8988T (cell line): ENCODE data around the gene UBA1.
A peak's percentile ranks its signal among the peaks of the same experiment; 100 is the strongest.

Source experiments
- DNase-seq: peaks from one replicate; pipeline ENCODE4 v3.0.0; 2011

Gene UBA1

DNA sequence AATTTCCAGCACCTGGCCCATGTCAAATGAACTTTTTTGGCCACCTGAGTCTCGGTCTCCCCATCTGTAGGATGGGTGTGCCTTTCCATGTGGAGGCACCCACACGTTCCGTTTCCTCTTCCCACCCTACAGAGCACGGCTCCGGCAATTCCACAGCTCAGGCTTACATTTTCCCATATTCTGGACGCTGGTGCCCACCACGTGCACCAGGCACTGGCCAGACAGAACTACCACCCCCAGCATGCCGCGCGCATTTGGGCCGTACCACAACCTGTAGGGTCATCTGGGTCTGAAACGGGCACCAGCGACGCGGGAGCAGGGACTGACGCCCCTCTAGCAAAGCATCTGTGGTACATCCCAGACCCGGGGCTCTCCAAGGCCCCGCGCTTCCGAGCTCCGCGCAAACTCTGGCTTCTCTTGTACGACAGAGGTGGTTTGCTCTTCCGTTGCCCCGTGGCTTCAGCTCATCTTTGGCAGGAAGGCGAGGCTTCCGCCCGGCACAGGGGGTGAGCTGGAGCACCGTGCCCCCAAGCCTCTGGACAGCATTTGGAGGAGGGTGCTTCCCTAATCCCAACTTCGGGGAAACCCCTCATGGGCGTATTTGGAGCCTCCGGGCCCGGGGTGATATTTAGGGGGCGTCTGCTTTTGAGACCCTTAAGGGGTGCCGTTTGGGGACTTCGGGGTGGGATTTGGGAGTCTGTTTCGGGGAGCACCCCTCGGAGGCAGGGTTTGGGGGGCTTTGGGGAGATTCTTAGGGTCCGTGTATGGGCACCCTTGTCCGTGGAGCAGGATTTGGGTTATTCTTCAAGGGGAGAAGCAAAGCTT lies 3.0 kb upstream of the UBA1 start:
- peak; percentile 83 for DNase-seq

DNA sequence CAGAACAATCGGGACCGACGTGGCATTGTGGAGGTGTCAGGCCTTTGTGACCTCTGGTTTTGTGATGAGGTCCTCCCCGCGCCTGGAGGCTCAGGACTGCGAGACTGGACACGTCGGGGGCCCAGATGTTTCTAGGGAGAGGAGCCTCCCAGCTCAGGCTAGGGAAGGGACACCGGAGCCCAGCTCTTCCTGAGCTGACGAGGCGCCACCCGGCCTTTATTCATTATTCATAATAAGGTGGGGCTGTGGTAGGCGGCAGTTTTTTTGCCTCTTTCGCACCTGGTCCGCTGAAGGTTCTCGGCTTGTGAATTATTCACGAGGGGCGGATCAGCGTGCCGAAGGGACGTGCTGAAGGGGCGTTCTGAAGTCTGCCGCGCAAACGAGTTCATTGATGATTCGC lies 2.3 kb upstream of the UBA1 start:
- no peak for DNase-seq

DNA sequence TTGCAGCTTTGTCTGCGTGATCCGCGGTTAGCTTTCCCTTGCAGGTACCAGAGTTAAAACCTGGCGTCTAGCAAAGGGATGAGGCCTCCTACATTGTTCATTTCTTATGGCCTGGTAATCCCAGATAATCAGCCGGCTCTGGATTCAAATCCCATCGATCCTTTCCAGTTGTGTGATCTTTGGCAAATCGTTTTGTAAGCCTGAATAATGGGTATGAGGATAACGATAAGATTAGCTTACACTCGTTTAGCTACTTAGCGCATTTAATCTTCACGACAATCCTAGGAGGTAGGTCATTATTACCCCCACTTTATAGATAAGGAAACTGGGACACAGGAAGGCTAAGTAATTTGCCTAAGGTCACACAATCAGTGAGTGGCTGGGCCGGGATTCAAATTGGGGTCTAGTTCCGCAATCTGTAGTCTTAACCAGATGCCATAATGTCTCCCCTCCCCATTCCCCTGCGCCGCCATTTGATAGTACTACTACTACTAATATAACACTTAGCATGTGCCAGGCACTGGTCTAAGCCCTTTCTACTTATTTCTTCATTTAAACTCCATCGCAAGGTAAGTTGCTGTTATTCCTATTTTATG lies 1.7 kb upstream of the UBA1 start:
- DNase-seq = no peak

DNA sequence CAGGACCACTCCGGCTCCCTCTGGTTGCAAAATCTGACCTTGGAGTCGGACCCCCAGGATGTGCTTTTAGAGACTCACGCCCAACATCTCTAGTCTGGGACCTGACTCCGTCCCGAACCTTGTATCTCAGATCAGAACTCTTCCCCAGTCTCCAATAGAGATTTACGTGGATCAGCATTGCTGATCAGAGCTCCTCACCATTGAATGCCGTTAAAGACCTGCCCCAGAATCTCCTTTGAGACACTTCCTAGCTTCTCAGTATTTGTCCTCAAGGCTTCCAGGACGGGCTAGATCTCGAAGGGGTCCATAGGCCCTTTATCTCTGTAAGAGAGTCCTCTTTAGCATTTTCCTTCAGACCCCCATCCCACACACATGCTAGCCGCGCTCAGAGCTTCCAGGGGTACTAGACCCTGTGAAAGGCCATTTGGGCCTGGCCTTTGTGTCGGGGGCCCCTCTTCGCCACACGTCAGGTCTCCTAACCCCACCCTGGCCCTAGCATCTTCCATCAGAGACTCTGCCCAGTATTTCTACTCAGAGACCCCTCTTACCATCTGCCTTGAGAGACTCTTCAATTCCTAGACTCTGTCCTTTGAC lies 662 bp downstream of the UBA1 start:
- DNase-seq = no peak

DNA sequence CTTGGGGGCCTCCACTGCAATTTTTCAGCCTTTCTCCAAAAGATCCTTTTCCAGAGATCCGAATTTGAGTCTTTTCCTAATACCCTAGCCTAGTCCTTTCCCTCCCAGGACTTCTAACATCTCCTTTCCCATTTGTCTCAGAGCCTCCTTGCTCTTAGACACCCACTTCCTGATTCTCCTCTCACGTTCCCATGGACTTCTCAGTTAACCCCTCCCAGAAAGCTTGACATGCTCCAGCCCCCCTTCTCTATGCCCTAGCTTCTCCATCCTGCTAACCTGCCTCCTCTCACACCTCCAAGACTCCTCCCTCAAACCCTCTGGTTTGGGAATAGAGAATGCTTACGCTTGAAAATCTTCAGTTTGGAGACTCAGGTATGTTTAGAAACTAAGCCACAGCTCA lies 2.5 kb downstream of the UBA1 start:
- no peak for DNase-seq

DNA sequence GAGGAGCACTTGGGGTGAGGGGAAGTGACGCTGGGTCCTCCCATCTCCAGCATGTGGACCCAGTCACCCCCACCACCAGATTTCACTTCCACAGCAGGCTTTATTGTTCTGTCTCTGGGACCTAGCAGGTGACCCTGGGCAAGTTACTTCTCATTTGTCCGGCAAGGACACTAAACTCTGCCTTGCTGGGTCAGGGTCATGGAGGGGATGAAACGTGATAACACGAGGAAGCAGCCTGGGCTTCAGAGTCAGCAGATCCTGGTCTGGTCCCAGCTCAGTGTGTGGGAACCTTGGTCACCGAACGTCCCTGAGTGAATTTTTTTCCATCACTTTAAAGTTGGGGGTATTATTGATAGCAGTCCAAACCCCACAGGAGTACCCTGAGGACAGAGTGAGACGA lies 3.9 kb downstream of the UBA1 start:
- DNase-seq = no peak

DNA sequence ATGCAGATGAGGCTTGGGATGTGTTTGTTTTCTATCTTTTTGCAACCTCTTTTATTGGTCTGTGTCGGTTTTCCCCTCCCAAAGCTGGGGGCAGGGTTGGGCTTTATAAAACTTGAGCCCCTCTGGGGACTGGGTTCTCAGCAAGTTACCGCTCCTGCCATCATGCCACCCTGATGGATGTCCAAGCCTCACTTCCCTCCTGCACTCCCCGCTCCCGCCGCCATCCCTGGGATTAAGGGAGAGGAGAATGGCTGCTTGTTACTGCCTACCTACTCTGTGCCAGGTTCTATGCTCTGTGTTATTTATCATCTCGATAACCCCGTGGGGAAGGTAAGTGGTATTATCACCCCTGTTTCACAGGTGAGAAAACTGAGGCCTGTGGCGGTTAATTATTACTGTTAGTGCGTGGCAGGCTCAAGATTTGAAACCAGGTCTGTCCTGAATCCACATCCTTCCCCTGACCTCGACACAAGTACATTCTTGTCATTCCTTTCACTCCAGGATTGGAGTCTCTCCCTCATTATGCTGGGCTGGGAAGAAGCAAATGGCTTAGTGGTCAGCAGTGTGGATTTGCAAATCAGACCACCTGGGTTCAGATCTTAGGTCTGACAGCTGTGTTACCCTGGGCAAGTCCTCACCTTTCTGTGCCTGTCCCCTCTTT lies 4.5 kb downstream of the UBA1 start:
- no peak for DNase-seq

DNA sequence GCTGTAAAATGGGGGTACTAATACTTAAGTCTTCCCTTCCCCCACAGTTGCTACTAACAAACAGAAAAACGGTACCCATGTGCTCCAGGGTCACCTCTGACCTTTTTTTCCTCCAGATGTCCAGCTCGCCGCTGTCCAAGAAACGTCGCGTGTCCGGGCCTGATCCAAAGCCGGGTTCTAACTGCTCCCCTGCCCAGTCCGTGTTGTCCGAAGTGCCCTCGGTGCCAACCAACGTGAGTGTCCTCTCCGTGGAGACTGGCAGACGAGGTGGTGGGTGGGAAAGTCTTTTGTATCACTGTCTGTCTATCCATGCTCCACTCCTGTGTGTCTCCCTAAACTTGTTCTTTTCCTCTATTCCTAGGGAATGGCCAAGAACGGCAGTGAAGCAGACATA lies 5.1 kb downstream of the UBA1 start:
- DNase-seq = no peak

DNA sequence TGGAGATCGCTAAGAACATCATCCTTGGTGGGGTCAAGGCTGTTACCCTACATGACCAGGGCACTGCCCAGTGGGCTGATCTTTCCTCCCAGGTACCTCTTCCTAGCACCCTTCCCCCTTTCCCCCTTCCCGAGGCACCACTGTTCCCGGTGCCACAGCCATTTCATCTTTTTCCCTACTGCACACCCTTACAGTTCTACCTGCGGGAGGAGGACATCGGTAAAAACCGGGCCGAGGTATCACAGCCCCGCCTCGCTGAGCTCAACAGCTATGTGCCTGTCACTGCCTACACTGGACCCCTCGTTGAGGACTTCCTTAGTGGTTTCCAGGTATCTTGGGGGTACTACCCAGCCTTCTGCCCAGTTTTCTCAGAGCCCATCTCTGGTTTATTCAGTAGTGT lies 5.7 kb downstream of the UBA1 start:
- no peak for DNase-seq

DNA sequence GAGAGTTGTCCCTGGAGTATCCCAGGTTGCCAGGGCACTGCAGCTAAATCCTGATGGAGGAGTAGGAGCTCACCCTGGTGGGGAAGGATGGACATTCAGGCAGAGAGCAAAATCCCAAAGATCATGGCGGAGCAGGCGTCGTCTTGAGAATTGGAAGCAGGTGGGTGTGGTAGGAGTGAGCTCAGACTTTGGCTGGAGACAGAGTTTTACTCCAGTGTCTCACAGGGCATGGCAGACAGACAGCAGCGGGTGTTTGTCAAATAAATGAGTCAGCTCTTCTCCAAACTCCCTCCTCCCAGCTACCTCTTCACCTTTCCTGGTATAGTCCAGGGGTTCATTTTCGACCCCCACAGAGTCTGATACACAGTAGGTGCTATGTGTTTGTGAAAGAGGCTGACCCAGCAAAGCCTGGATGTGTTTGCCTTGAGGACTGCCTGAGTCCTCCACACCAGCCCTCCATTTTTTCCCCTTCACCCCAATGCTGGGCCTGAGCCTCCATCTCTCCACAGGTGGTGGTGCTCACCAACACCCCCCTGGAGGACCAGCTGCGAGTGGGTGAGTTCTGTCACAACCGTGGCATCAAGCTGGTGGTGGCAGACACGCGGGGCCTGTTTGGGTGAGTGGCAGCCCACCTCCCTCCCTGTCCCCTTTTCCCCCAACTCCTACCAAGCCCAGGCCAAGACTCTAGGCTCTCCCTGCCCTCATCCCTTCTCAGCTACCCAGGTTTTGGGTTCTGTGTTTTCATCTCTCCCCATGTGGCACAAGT lies 6.9 kb downstream of the UBA1 start:
- no peak for DNase-seq

DNA sequence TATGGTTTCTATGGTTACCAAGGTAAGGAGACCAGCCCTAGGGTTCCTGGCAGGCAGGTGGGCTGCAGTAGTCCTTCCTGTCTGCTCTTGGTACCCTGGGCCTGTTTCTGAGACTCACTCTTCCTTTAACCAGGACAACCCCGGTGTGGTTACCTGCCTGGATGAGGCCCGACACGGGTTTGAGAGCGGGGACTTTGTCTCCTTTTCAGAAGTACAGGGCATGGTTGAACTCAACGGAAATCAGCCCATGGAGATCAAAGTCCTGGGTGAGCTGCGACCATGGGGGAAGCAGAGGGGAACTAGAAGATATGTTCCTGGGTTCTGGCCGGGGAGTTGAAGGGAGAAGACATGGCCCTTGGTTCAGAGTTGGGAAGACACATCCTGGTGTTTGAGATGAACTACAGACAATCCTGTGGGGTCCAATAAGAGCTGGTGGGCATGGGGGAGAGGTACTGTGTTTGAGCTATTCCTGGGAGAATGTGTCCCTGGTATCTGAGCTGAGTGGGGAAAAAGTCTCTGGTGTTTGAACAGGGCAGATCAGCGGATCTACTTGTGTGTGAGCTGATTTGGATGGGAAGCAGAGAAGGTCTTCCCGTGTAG lies 7.8 kb downstream of the UBA1 start:
- no peak for DNase-seq

DNA sequence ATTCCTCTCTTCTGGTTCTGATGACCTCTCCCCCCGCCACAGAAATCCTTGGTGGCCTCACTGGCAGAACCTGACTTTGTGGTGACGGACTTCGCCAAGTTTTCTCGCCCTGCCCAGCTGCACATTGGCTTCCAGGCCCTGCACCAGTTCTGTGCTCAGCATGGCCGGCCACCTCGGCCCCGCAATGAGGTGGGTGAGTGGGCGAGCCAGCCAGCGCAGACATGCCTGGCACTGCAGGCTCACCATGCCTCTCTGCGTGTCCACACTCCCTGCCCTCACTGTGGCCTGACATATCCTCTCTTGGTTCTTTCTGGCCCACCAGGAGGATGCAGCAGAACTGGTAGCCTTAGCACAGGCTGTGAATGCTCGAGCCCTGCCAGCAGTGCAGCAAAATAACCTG lies 8.7 kb downstream of the UBA1 start:
- DNase-seq = no peak

DNA sequence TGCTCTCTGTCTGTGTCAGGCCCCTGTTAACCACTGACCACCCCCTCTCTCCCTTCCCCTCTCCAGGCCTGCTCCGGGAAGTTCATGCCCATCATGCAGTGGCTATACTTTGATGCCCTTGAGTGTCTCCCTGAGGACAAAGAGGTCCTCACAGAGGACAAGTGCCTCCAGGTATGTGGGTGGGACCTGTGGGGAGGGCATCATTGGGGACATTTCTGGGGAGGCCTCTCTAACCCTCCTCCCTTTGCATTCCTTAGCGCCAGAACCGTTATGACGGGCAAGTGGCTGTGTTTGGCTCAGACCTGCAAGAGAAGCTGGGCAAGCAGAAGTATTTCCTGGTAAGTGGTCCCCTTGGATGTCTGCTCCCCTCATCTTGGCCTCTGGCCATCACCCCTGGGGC lies 9.2 kb downstream of the UBA1 start:
- DNase-seq = no peak

DNA sequence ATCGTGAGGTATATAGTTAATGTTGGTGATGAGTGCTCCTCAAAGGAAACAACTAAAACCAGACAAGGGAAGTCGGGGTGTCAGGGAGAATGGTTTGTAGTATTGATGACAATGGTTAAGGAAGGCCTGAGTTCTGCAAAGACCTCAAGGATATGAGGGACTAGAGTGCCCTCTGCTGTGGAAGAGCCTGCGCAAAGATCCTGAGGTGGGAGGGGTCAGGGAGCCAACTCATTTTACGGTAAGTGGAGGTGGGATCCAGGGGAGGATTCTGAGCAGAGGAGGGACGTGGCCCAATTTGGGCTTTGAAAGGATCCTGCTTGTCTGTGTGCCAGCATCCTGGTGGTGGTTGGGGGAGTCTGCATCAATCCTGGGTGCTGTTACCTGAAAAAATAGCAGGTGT lies 11.3 kb downstream of the UBA1 start:
- no peak for DNase-seq

DNA sequence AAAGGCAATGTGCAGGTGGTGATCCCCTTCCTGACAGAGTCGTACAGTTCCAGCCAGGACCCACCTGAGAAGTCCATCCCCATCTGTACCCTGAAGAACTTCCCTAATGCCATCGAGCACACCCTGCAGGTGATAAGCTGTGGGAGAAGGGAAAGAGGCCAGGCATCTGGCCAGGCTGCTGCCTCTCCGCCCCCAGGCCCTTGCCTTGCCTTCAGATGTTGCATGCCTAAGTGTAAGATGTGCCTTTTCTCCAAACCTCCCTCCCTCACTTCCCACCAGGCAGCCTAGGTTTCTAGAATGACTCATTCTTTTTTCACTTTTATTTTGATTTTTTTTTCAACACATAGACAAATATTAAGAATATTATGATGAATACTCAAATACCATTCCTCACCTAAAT lies 12.7 kb downstream of the UBA1 start:
- DNase-seq = no peak

DNA sequence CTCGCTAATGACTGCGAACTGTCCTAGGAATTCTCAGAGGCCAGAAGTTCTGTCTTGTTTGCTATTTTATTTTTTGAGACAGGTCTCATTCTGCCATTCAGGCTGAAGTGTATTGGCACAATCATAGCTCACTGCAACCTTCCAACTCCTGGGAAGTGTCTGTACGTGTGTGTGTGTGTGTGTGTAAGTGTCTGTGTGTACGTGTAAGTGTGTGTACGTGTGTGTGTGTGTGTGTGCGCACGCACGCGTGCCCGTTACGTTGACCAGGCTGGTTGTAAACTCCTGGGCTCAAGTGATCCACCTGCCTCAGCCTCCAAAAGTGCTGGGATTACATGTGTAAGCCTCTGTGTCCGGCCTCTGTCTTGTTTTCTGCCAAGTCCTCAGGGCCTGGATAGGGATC lies 14.5 kb downstream of the UBA1 start:
- DNase-seq = no peak

DNA sequence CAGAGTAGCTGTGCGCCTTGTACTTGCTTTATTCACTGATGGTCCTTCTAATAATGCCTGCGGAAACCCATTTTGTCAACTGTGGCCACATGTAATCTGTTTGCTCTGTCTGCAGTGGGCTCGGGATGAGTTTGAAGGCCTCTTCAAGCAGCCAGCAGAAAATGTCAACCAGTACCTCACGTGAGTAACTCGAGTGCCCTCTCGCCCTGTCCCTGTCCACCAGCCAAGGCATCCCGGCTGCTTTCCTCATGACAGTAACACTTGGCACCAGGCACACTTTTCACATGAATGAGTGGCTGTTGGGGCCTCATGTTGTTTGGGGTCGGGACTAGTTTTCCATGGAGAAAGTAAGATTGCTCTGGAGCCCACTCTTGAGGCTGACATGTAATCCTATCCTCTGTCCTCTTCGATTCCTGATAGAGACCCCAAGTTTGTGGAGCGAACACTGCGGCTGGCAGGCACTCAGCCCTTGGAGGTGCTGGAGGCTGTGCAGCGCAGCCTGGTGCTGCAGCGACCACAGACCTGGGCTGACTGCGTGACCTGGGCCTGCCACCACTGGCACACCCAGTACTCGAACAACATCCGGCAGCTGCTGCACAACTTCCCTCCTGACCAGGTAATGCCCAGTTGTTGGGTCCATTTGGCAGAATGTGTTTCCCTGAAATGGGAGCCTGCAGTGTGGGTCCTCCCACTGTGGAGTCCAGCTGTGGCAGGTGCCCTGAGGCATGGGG lies 16.0 kb downstream of the UBA1 start:
- no peak for DNase-seq

DNA sequence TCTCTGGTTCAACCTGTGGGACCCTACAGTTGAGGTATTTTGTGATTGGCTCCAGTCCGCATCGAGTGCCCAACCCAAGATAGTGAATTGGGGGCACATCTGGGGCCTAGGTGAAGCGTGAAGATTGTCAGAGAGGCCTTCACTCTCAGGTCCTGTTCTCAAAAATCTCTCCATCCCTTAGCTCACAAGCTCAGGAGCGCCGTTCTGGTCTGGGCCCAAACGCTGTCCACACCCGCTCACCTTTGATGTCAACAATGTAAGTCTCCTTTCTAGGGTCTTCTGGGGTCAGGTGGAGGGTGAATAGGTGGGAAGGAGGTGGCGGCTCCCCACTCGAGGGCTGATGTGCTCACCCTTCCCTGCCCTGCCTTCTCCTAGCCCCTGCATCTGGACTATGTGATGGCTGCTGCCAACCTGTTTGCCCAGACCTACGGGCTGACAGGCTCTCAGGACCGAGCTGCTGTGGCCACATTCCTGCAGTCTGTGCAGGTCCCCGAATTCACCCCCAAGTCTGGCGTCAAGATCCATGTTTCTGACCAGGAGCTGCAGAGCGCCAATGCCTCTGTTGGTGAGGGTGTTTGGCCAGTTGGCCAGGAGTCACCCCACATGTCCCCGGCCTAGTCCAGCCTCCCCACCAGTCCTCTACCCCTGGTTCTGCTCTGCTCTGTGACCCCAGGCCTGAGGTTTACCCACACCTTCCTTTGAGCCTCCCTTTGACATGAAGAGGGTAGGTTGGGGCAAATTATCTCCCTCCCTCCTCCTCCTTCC lies 17.2 kb downstream of the UBA1 start:
- DNase-seq = no peak

DNA sequence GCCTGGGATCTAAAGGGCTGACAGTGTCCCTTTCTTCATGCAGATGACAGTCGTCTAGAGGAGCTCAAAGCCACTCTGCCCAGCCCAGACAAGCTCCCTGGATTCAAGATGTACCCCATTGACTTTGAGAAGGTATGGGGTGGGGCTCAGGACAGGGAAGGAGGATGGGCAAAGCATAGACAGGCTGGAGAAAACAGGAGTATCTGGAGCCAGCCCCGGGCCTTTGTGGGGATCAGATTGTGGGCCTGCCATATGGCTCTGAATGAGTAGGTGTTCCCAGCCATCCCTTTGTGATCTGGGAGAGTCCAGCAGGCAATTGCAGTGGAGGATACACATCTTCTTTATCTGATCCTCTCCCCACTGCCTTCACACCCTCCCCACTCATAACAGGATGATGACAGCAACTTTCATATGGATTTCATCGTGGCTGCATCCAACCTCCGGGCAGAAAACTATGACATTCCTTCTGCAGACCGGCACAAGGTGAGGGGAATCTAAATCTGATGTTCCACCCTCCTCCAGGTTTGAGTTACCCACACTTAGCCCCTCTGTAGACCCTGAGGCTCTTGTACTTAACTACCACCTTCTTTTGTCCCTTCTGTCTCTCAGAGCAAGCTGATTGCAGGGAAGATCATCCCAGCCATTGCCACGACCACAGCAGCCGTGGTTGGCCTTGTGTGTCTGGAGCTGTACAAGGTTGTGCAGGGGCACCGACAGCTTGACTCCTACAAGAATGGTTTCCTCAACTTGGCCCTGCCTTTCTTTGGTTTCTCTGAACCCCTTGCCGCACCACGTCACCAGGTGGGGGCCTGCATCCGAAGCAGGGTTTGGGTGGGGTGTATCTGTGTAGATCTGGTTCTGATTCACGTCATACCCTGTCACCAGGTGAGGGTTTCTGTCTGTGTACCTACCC lies 19.0 kb downstream of the UBA1 start:
- no peak for DNase-seq

DNA sequence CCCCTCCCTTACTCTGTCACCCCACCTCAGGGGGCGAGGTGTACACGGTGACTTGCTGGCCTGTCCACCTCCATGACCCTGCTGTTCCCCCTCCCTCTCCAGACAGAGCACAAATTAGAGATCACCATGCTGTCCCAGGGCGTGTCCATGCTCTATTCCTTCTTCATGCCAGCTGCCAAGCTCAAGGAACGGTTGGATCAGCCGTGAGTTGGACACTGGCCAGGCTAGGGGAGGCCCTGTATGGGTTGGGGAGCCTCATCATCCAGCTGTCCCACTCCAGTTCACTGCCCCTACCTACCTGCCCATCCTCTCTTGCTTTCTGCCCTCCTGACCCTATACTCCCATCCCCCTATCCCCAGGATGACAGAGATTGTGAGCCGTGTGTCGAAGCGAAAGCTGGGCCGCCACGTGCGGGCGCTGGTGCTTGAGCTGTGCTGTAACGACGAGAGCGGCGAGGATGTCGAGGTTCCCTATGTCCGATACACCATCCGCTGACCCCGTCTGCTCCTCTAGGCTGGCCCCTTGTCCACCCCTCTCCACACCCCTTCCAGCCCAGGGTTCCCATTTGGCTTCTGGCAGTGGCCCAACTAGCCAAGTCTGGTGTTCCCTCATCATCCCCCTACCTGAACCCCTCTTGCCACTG lies 20.9 kb downstream of the UBA1 start:
- DNase-seq = no peak
